HEK293 (cell line): ENCODE data around the gene CCDC69.

ENCODE experiments used
- CTCF ChIA-PET: fragments of 350-600 bp; formaldehyde crosslinking; extraction: SDS; loops from one replicate; lab custom pipeline; 2021; ENCODE audit warnings: antibody characterized with exemption; lab: Yijun Ruan, JAX
- POLR2A ChIA-PET: fragments of 300-600 bp; formaldehyde crosslinking; extraction: SDS; loops from one replicate; lab custom pipeline; 2020; ENCODE audit warnings: antibody characterized with exemption, inconsistent platforms; lab: Yijun Ruan, JAX
- H3K27ac ChIP-seq: fragments of 200-500 bp; sonication (Bioruptor generic); 2 replicates; pipeline ENCODE4 v1.5.1; 2014; ENCODE audit warnings: low read depth, low read length, control low read depth, inconsistent platforms; ENCODE audit errors: extremely low read depth
- H3K36me3 ChIP-seq, 2 experiments: fragments of 200-500 bp in 1 of 2; sonication (Bioruptor generic) in 1 of 2; 1 replicate in 1 of 2; 2 replicates in 1 of 2; pipeline ENCODE4 v1.5.1; 2014 to 2017; ENCODE audit warnings: inconsistent platforms in 2 of 2, low read length in 2 of 2; ENCODE audit not compliant: control insufficient read depth in 2 of 2, insufficient read depth in 1 of 2
- H3K4me1 ChIP-seq: fragments of 200-500 bp; sonication (Bioruptor generic); 2 replicates; pipeline ENCODE4 v1.5.1; 2014; ENCODE audit warnings: mild to moderate bottlenecking, low read length, inconsistent platforms; ENCODE audit not compliant: control insufficient read depth, insufficient read depth
- H3K4me3 ChIP-seq: 2 replicates; pipeline ENCODE4 v1.5.1; 2011; ENCODE audit warnings: low read depth, mild to moderate bottlenecking, control low read depth, low read length, moderate library complexity
- H3K9me3 ChIP-seq: fragments of 200-500 bp; sonication (Bioruptor generic); 2 replicates; pipeline ENCODE4 v1.5.1; 2014; ENCODE audit warnings: low read depth, low read length, inconsistent platforms; ENCODE audit not compliant: control insufficient read depth, insufficient read depth
- BCL11B ChIP-seq: fragments of 450-650 bp; formaldehyde crosslinking; IDR thresholded peaks from 2 replicates; pipeline ENCODE4 v1.5.1; 2016; ENCODE audit warnings: low read depth, missing biosample characterization, missing genetic modification characterization
- GLIS2 ChIP-seq: fragments of 450-650 bp; formaldehyde crosslinking; IDR thresholded peaks from 2 replicates; pipeline ENCODE4 v1.5.1; 2016; ENCODE audit warnings: missing biosample characterization, missing genetic modification characterization
- HOXA7 ChIP-seq: sonication (generic); formaldehyde crosslinking; IDR thresholded peaks from 2 replicates; pipeline ENCODE4 v1.8.1; 2022; ENCODE audit warnings: missing genetic modification reagents, borderline replicate concordance
- OSR2 ChIP-seq: fragments of 450-650 bp; formaldehyde crosslinking; IDR thresholded peaks from 2 replicates; pipeline ENCODE4 v1.5.1; 2016; ENCODE audit warnings: missing biosample characterization, missing genetic modification characterization
- SCRT2 ChIP-seq: fragments of 450-650 bp; formaldehyde crosslinking; IDR thresholded peaks from 2 replicates; pipeline ENCODE4 v1.5.1; 2016; ENCODE audit warnings: missing biosample characterization, missing genetic modification characterization
- YY1 ChIP-seq: fragments of 450-650 bp; formaldehyde crosslinking; IDR thresholded peaks from 2 replicates; pipeline ENCODE4 v1.5.1; 2018; ENCODE audit warnings: missing biosample characterization, missing genetic modification characterization
- ZBTB11 ChIP-seq: fragments of 450-650 bp; formaldehyde crosslinking; conservative IDR thresholded peaks from 2 replicates; pipeline ENCODE4 v1.5.1; 2016; ENCODE audit warnings: low read depth, missing biosample characterization, missing genetic modification characterization
- ZNF114 ChIP-seq: fragments of 450-650 bp; formaldehyde crosslinking; IDR thresholded peaks from 2 replicates; pipeline ENCODE4 v1.5.0; 2017; ENCODE audit warnings: missing biosample characterization, missing genetic modification characterization
- ZNF157 ChIP-seq: fragments of 450-650 bp; formaldehyde crosslinking; IDR thresholded peaks from 2 replicates; pipeline ENCODE4 v1.5.1; 2016; ENCODE audit warnings: missing biosample characterization, missing genetic modification characterization
- ZNF518A ChIP-seq: fragments of 450-650 bp; formaldehyde crosslinking; conservative IDR thresholded peaks from 2 replicates; pipeline ENCODE4 v1.5.1; 2016; ENCODE audit warnings: low read depth, missing biosample characterization, missing genetic modification characterization
- ZNF585B ChIP-seq: fragments of 450-650 bp; formaldehyde crosslinking; IDR thresholded peaks from 2 replicates; pipeline ENCODE4 v1.5.1; 2016; ENCODE audit warnings: missing biosample characterization, missing genetic modification characterization
- ZNF707 ChIP-seq: fragments of 450-650 bp; formaldehyde crosslinking; IDR thresholded peaks from 2 replicates; pipeline ENCODE4 v1.5.1; 2016; ENCODE audit warnings: missing biosample characterization, missing genetic modification characterization
- ZNF76 ChIP-seq: fragments of 450-650 bp; formaldehyde crosslinking; IDR thresholded peaks from 2 replicates; pipeline ENCODE4; 2016; ENCODE audit warnings: low read depth, missing biosample characterization, missing genetic modification characterization, borderline replicate concordance
- ZSCAN16 ChIP-seq: fragments of 450-650 bp; formaldehyde crosslinking; IDR thresholded peaks from 2 replicates; pipeline ENCODE4 v1.5.1; 2016; ENCODE audit warnings: missing biosample characterization, missing genetic modification characterization
- ZXDB ChIP-seq: fragments of 450-650 bp; formaldehyde crosslinking; IDR thresholded peaks from 2 replicates; pipeline ENCODE4 v1.5.1; 2016; ENCODE audit warnings: missing biosample characterization, missing genetic modification characterization

The CCDC69 gene

GRCh38 chr5:151171529-151171928 is 52.4 kb downstream of the CCDC69 start (continued):
- TF ChIP-seq BCL11B (tag by site-specific recombination) (no peak), SCRT2 (tag by site-specific recombination) (no peak), HOXA7 (CRISPR knock-in tag) (no peak), ZNF707 (tag by site-specific recombination) (no peak), ZBTB11 (tag by site-specific recombination) (no peak)

- no peak for TF ChIP-seq GLIS2 (tag by site-specific recombination)
- no peak for TF ChIP-seq ZXDB (tag by site-specific recombination)
- no peak for TF ChIP-seq ZNF518A (tag by site-specific recombination)
- TF ChIP-seq HOXA7 (CRISPR knock-in tag): no peak
- TF ChIP-seq YY1: no peak
- TF ChIP-seq OSR2: no peak
- TF ChIP-seq ZSCAN16 (tag by site-specific recombination): no peak
- Histone ChIP-seq H3K4me3 (no peak overlapping the region), H3K4me1 (no peaks in the 10 kb centered on the region), H3K36me3 (no peaks in the 10 kb centered on the region), H3K9me3 (no peaks in the 10 kb centered on the region), H3K27ac (no peak overlapping the region)
- POLR2A ChIA-PET: no interaction called here
- CTCF ChIA-PET: interaction anchor here (0.5 to 9.6 kb wide), 4 partner anchors 42 to 298 kb away, joined by 3 to 278 read pairs (median 3); no protein-coding TSS in a partner anchor
These were observed 55.1 kb downstream of the CCDC69 start for GRCh38 chr5:151168602-151169344.

- Histone ChIP-seq H3K4me3 (no peak overlapping the region), H3K9me3 (no peaks in the 10 kb centered on the region), H3K36me3 (no peaks in the 10 kb centered on the region), H3K4me1 (no peaks in the 10 kb centered on the region), H3K27ac (no peak overlapping the region)
- POLR2A ChIA-PET: no interaction called here
- TF ChIP-seq ZNF585B (tag by site-specific recombination) (no peak), ZNF76 (tag by site-specific recombination) (no peak), ZNF157 (tag by site-specific recombination) (no peak), ZNF114 (tag by site-specific recombination) (no peak)
- CTCF ChIA-PET: interaction anchor here (0.7 to 9.6 kb wide), 7 partner anchors 9 to 149 kb away, joined by 3 to 278 read pairs (median 4); partner anchors contain the start of gene CCDC69
These were observed 56.9 kb downstream of the CCDC69 start for GRCh38 chr5:151167022-151167421.
